H9 (cell line): ENCODE data around the gene WDR89. TPM values are rescaled to one million over a fixed set of nuclear protein-coding genes. Genes with fewer than 3 reads are reported as not detected.

Experiments used
- DNase-seq: peaks from one replicate; pipeline ENCODE4 v3.0.0-alpha.2; 2017
- H2AFZ ChIP-seq: one replicate; pipeline ENCODE4 v1.6.1; 2013; ENCODE audit warnings: mild to moderate bottlenecking, low read length, control low read depth, moderate library complexity
- H2AK5ac ChIP-seq: 2 replicates; pipeline ENCODE4 v1.6.1; 2013; ENCODE audit warnings: low read length, control low read depth, mixed read lengths; ENCODE audit not compliant: insufficient read length
- H2BK120ac ChIP-seq: one replicate; pipeline ENCODE4 v1.6.1; 2013; ENCODE audit warnings: low read depth, mild to moderate bottlenecking, low read length, control low read depth, inconsistent platforms; ENCODE audit not compliant: poor library complexity, severe bottlenecking
- H2BK12ac ChIP-seq: 2 replicates; pipeline ENCODE4 v1.6.1; 2013; ENCODE audit warnings: low read length, control low read depth, mixed read lengths, low read depth; ENCODE audit not compliant: insufficient read length
- H2BK15ac ChIP-seq: 2 replicates; pipeline ENCODE4 v1.6.1; 2013; ENCODE audit warnings: low read depth, low read length, control low read depth
- H2BK20ac ChIP-seq: one replicate; pipeline ENCODE4 v1.6.1; 2013; ENCODE audit warnings: low read depth, mild to moderate bottlenecking, low read length, control low read depth, inconsistent platforms; ENCODE audit not compliant: poor library complexity, severe bottlenecking
- H2BK5ac ChIP-seq: 2 replicates; pipeline ENCODE4 v1.6.1; 2013; ENCODE audit warnings: low read length, control low read depth, mixed read lengths; ENCODE audit not compliant: insufficient read length
- H3K14ac ChIP-seq: 2 replicates; pipeline ENCODE4 v1.6.1; 2013; ENCODE audit warnings: low read length, control low read depth; ENCODE audit not compliant: insufficient read depth
- H3K18ac ChIP-seq: 2 replicates; pipeline ENCODE4 v1.6.1; 2013; ENCODE audit warnings: low read depth, mild to moderate bottlenecking, mixed read lengths, low read length, control low read depth; ENCODE audit not compliant: insufficient read length
- H3K23ac ChIP-seq: 2 replicates; pipeline ENCODE4 v1.6.1; 2013; ENCODE audit warnings: low read length, control low read depth, mixed read lengths, low read depth; ENCODE audit not compliant: insufficient read length
- H3K23me2 ChIP-seq: 2 replicates; pipeline ENCODE4 v1.6.1; 2013; ENCODE audit warnings: low read depth, mild to moderate bottlenecking, mixed read lengths, low read length, control low read depth; ENCODE audit not compliant: insufficient read length, poor library complexity, severe bottlenecking
- H3K27ac ChIP-seq: 2 replicates; pipeline ENCODE4 v1.5.1; 2013; ENCODE audit warnings: low read length, control low read depth, mixed read lengths, low read depth; ENCODE audit not compliant: insufficient read length
- H3K27me3 ChIP-seq: 2 replicates; pipeline ENCODE4 v1.6.1; 2013; ENCODE audit warnings: low read length, control low read depth, inconsistent platforms; ENCODE audit not compliant: insufficient read depth
- H3K4ac ChIP-seq: 2 replicates; pipeline ENCODE4 v1.6.1; 2013; ENCODE audit warnings: low read depth, mild to moderate bottlenecking, control low read depth, inconsistent platforms, low read length, moderate library complexity
- H3K4me1 ChIP-seq: 2 replicates; pipeline ENCODE4 v1.6.1; 2013; ENCODE audit warnings: low read length, control low read depth, inconsistent platforms; ENCODE audit not compliant: insufficient read depth
- H3K4me2 ChIP-seq: 2 replicates; pipeline ENCODE4 v1.6.1; 2013; ENCODE audit warnings: low read length, control low read depth, mixed read lengths; ENCODE audit not compliant: insufficient read length, insufficient read depth
- H3K56ac ChIP-seq: 2 replicates; pipeline ENCODE4 v1.6.1; 2013; ENCODE audit warnings: low read depth, mild to moderate bottlenecking, mixed read lengths, low read length, control low read depth; ENCODE audit not compliant: insufficient read length
- H3K79me1 ChIP-seq: 2 replicates; pipeline ENCODE4 v1.6.1; 2013; ENCODE audit warnings: low read depth, mild to moderate bottlenecking, moderate library complexity, low read length, control low read depth, inconsistent platforms; ENCODE audit not compliant: insufficient read depth, poor library complexity, severe bottlenecking
- H3K79me2 ChIP-seq: 2 replicates; pipeline ENCODE4 v1.6.1; 2013; ENCODE audit warnings: low read length, control low read depth, inconsistent platforms; ENCODE audit not compliant: insufficient read depth
- H3K9ac ChIP-seq: 2 replicates; pipeline ENCODE4 v1.6.1; 2013; ENCODE audit warnings: low read length, control low read depth, mixed read lengths; ENCODE audit not compliant: insufficient read length; ENCODE audit errors: extremely low read depth
- H3K9me3 ChIP-seq: one replicate; pipeline ENCODE4 v1.6.1; 2013; ENCODE audit warnings: low read depth, low read length, inconsistent platforms; ENCODE audit not compliant: control insufficient read depth
- H3T11ph ChIP-seq: one replicate; pipeline ENCODE4 v1.6.1; 2013; ENCODE audit warnings: mild to moderate bottlenecking, low read length, control low read depth, inconsistent platforms
- H4K20me1 ChIP-seq: one replicate; pipeline ENCODE4 v1.6.1; 2013; ENCODE audit not compliant: control insufficient read depth, insufficient read length, insufficient read depth
- H4K5ac ChIP-seq: 2 replicates; pipeline ENCODE4 v1.6.1; 2013; ENCODE audit warnings: low read depth, mild to moderate bottlenecking, mixed read lengths, low read length, control low read depth; ENCODE audit not compliant: insufficient read length
- H4K8ac ChIP-seq: replicated peaks from 2 replicates; pipeline ENCODE4 v1.6.1; 2013; ENCODE audit warnings: low read length, control low read depth, mixed read lengths, low read depth; ENCODE audit not compliant: insufficient read length
- H4K91ac ChIP-seq: 2 replicates; pipeline ENCODE4 v1.6.1; 2013; ENCODE audit warnings: low read depth, mild to moderate bottlenecking, moderate library complexity, mixed read lengths, low read length, control low read depth; ENCODE audit not compliant: insufficient read length
- H3K27ac Mint-ChIP-seq, 3 experiments: 2 replicates in 2 of 3; 3 replicates in 1 of 3; pipeline ENCODE4 v1.8.0; 2020 to 2021; ENCODE audit warnings: mixed read lengths in 3 of 3, mild to moderate bottlenecking in 1 of 3, moderate library complexity in 1 of 3
- H3K27me3 Mint-ChIP-seq: 2 replicates; pipeline ENCODE4 v1.8.0; 2021; ENCODE audit warnings: low read depth, mild to moderate bottlenecking, moderate library complexity, mixed read lengths
- H3K36me3 Mint-ChIP-seq, 3 experiments: 2 replicates in 2 of 3; 3 replicates in 1 of 3; pipeline ENCODE4 v1.8.0; 2020 to 2021; ENCODE audit warnings: low read depth in 3 of 3, mixed read lengths in 3 of 3; ENCODE audit not compliant: insufficient read depth in 1 of 3
- H3K4me1 Mint-ChIP-seq, 2 experiments: 2 replicates each; pipeline ENCODE4 v1.8.0; 2020; ENCODE audit warnings: mixed read lengths in 2 of 2
- H3K4me3 Mint-ChIP-seq, 2 experiments: 2 replicates in 1 of 2; 3 replicates in 1 of 2; pipeline ENCODE4 v1.8.0; 2020 to 2021; ENCODE audit warnings: mild to moderate bottlenecking in 2 of 2, mixed read lengths in 2 of 2, moderate library complexity in 1 of 2
- H3K9me3 Mint-ChIP-seq, 2 experiments: 2 replicates in 1 of 2; 3 replicates in 1 of 2; pipeline ENCODE4 v1.8.0; 2020; ENCODE audit warnings: mild to moderate bottlenecking in 2 of 2, mixed read lengths in 2 of 2, moderate library complexity in 1 of 2
- total RNA-seq: library from RNA; stranded (reverse); gene quantifications from 2 replicates; pipeline ENCODE4 v1.2.1, GENCODE V29; 2021
- TF ChIP-seq, protein P1 (sequence below): fragments of 200-600 bp; sonication (generic); conservative IDR thresholded peaks from 3 replicates; pipeline ENCODE4 v1.8.0; 2021; ENCODE audit warnings: antibody characterized with exemption, mild to moderate bottlenecking

Gene WDR89
- total RNA-seq, 1 experiment from 2014 or later, result 24.0 TPM

DNA sequence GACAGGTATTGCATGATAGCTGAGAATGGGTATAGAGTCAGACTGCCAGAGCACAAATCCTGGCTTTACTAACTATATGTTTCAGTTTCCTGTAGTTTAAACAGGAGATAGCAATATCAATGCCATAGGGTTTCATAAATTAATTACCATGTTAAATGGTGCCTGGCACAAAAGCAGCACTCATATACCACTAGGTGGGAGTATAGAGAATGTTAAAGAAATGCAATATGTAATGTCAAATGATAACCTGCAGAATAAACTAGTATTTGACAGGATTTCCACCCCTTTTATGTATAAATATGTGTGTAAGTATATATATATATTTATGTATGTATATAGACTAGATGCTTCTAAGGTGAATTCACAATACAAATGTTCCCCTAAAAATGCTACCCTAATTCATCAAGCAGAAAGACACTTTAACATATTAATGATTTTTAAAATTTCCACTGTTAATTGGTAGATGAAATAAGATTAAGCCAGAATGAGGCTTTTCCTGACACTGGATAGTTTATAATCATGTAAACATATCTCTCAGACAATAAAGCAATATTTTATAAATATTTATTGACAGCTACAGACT, 8.6 kb downstream of the WDR89 start:
- H2BK120ac ChIP-seq, result no peak overlapping the region
- no peak overlapping the region for H3K18ac ChIP-seq
- peaks cover 5% of the 10 kb centered on the region for H3K79me1 ChIP-seq
- H3K4me2 ChIP-seq, result no peak overlapping the region
- H2BK15ac ChIP-seq, result no peak overlapping the region
- no peak overlapping the region for H4K8ac ChIP-seq
- no peak overlapping the region for H3K14ac ChIP-seq
- Mint-ChIP-seq H3K36me3 (peaks cover 30 to 37% (median 34%) of the 10 kb centered on the region in 3 experiments), H3K4me1 (peaks cover 4% of the 10 kb centered on the region in 2 experiments; a peak in 3 of 4 replicates), H3K27me3 (no peaks in the 10 kb centered on the region), H3K9me3 (peaks cover 19 to 26% of the 10 kb centered on the region in 2 experiments), H3K4me3 (no peak overlapping the region), H3K27ac (no peak overlapping the region)
- H4K20me1 ChIP-seq, result no peaks in the 10 kb centered on the region
- no peak overlapping the region for H2BK20ac ChIP-seq
- no peak overlapping the region for H4K5ac ChIP-seq
- no peaks in the 10 kb centered on the region for H3K27me3 ChIP-seq
- H3K23ac ChIP-seq, result no peak overlapping the region
- H2AFZ ChIP-seq, result no peak overlapping the region
- no peak overlapping the region for H3K9ac ChIP-seq
- no peak overlapping the region for H3K56ac ChIP-seq
- H4K91ac ChIP-seq, result no peak overlapping the region
- no peaks in the 10 kb centered on the region for H3K9me3 ChIP-seq
- H3K27ac ChIP-seq, result no peak overlapping the region
- no peak overlapping the region for H3K4ac ChIP-seq
- H3K23me2 ChIP-seq, result no peaks in the 10 kb centered on the region
- H2BK12ac ChIP-seq, result no peak overlapping the region
- no peak overlapping the region for H2BK5ac ChIP-seq
- H3K79me2 ChIP-seq, result peaks cover 22% of the 10 kb centered on the region; the same call in 1 of the 2 replicates
- no peaks in the 10 kb centered on the region for H3K4me1 ChIP-seq
- DNase-seq, result no peak
- H3T11ph ChIP-seq, result no peak overlapping the region
- no peak overlapping the region for H2AK5ac ChIP-seq
- TF ChIP-seq, protein P1, sequence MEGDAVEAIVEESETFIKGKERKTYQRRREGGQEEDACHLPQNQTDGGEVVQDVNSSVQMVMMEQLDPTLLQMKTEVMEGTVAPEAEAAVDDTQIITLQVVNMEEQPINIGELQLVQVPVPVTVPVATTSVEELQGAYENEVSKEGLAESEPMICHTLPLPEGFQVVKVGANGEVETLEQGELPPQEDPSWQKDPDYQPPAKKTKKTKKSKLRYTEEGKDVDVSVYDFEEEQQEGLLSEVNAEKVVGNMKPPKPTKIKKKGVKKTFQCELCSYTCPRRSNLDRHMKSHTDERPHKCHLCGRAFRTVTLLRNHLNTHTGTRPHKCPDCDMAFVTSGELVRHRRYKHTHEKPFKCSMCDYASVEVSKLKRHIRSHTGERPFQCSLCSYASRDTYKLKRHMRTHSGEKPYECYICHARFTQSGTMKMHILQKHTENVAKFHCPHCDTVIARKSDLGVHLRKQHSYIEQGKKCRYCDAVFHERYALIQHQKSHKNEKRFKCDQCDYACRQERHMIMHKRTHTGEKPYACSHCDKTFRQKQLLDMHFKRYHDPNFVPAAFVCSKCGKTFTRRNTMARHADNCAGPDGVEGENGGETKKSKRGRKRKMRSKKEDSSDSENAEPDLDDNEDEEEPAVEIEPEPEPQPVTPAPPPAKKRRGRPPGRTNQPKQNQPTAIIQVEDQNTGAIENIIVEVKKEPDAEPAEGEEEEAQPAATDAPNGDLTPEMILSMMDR, result peak; percentile 62
